Gastrocnemius medialis (tissue), 4 donors: ENCODE measurements around the gene RABAC1.

Experiments used
- POLR2A ChIP-seq, 2 donors: fragments of 450-650 bp; IDR thresholded peaks; one replicate each; pipeline ENCODE4 v1.6.1; 2017; ENCODE audit warnings: antibody characterized with exemption in 2 of 2, mild to moderate bottlenecking in 2 of 2, moderate library complexity in 2 of 2
- TF ChIP-seq, protein P1 (sequence below), 5 experiments: fragments of 450-650 bp in 3 of 5; fragments of 200-600 bp in 2 of 5; sonication (generic) in 2 of 5; IDR thresholded peaks in 4 of 5; conservative IDR thresholded peaks in 1 of 5; 1 replicate in 4 of 5; 2 replicates in 1 of 5; pipeline ENCODE4 v1.5.1; 2016 to 2019; ENCODE audit warnings: antibody characterized with exemption in 5 of 5, mild to moderate bottlenecking in 3 of 5, moderate library complexity in 3 of 5

DNA sequence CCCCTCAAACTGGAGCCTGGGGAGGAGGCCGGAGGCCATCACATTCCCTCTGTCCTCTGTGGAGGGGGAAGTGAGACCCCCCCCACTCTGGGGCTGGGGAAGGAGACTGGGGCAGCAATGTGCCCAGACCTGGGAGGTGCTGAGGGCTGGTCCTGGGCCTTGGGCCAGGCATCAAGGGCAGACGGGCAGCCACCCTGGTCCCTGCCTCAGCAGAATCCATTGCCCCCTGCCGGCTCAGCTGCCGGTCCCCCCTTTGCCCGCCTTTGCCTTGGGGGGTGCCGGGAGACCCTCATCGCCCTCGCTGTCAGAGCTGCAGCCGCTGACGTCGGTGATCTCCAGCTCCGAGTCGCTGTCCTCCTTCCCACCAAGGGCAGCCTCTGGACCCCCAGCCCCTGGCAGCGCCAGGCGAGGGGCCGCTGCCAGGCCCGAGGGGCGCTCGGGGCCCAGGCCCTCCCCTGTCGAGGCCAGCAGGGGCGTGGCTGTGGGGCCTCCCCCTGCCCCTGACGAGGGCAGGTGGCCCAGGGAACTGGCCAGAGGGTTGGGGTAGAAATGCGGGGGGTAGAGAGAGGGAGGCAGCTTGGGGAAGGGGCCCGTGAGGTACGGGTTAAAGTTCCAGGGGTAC is 51.0 kb downstream of the RABAC1 start:
- TF ChIP-seq, protein P1, sequence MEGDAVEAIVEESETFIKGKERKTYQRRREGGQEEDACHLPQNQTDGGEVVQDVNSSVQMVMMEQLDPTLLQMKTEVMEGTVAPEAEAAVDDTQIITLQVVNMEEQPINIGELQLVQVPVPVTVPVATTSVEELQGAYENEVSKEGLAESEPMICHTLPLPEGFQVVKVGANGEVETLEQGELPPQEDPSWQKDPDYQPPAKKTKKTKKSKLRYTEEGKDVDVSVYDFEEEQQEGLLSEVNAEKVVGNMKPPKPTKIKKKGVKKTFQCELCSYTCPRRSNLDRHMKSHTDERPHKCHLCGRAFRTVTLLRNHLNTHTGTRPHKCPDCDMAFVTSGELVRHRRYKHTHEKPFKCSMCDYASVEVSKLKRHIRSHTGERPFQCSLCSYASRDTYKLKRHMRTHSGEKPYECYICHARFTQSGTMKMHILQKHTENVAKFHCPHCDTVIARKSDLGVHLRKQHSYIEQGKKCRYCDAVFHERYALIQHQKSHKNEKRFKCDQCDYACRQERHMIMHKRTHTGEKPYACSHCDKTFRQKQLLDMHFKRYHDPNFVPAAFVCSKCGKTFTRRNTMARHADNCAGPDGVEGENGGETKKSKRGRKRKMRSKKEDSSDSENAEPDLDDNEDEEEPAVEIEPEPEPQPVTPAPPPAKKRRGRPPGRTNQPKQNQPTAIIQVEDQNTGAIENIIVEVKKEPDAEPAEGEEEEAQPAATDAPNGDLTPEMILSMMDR (IDR thresholded peaks at IDR 0.05 in 4 of 5, conservative IDR thresholded peaks at IDR 0.05 in 1 of 5) = no peak
- TF ChIP-seq POLR2A (IDR thresholded peaks at IDR 0.05) = no peak
